Gastrocnemius medialis (tissue), 4 donors: ENCODE results near the gene PCDH9.

Experiments used
- CTCF ChIP-seq, 5 experiments: fragments of 450-650 bp in 3 of 5; fragments of 200-600 bp in 2 of 5; sonication (generic) in 2 of 5; IDR thresholded peaks in 4 of 5; conservative IDR thresholded peaks in 1 of 5; 1 replicate in 4 of 5; 2 replicates in 1 of 5; pipeline ENCODE4 v1.5.1; 2016 to 2019; ENCODE audit warnings: antibody characterized with exemption in 5 of 5, mild to moderate bottlenecking in 3 of 5, moderate library complexity in 3 of 5
- POLR2A ChIP-seq, 2 donors: fragments of 450-650 bp; IDR thresholded peaks; one replicate each; pipeline ENCODE4 v1.6.1; 2017; ENCODE audit warnings: antibody characterized with exemption in 2 of 2, mild to moderate bottlenecking in 2 of 2, moderate library complexity in 2 of 2

- TF ChIP-seq CTCF (IDR thresholded peaks at IDR 0.05 in 4 of 5, conservative IDR thresholded peaks at IDR 0.05 in 1 of 5) (no peak), POLR2A (IDR thresholded peaks at IDR 0.05) (no peak)
Observed at GRCh38 chr13:66995203-66995611, 234.9 kb downstream of the PCDH9 start.
